GM21737 (cell line): ENCODE results near the gene TUBE1.

Source experiments
- ATAC-seq: cut with Tn5 transposase; IDR thresholded peaks from one replicate; pipeline ENCODE4 v1.9.1; 2021; ENCODE audit warnings: mild to moderate bottlenecking, moderate library complexity; ENCODE audit not compliant: unreplicated experiment

The TUBE1 gene

GRCh38 chr6:112036088-112036637 lies 51.1 kb downstream of the TUBE1 start:
- ATAC-seq, result no peak

- ATAC-seq, result no peak
These were observed 52.7 kb downstream of the TUBE1 start for GRCh38 chr6:112034616-112034995.

- no peak for ATAC-seq
These were observed 53.3 kb downstream of the TUBE1 start for GRCh38 chr6:112033791-112034615.

- no peak for ATAC-seq
These were observed 54.6 kb downstream of the TUBE1 start for GRCh38 chr6:112032728-112033127.

- no peak for ATAC-seq
These were observed 55.3 kb downstream of the TUBE1 start for GRCh38 chr6:112031960-112032359.

GRCh38 chr6:112030961-112031660 lies 56.2 kb downstream of the TUBE1 start:
- no peak for ATAC-seq

GRCh38 chr6:112030206-112030960 lies 56.9 kb downstream of the TUBE1 start:
- no peak for ATAC-seq

- ATAC-seq, result no peak
These were observed 58.0 kb downstream of the TUBE1 start for GRCh38 chr6:112029045-112029822.

GRCh38 chr6:112027942-112028674 lies 59.2 kb downstream of the TUBE1 start:
- peak; percentile 75 for ATAC-seq

- no peak for ATAC-seq
These were observed 60.3 kb downstream of the TUBE1 start for GRCh38 chr6:112026933-112027332.

- no peak for ATAC-seq
These were observed 62.8 kb downstream of the TUBE1 start for GRCh38 chr6:112024464-112024863.

GRCh38 chr6:112022749-112023148 lies 64.5 kb downstream of the TUBE1 start:
- no peak for ATAC-seq

GRCh38 chr6:112021691-112022310 lies 65.5 kb downstream of the TUBE1 start:
- no peak for ATAC-seq
